H9 (cell line): Measurements from ENCODE around the gene KCNJ14. TPM values are rescaled to one million over a fixed set of nuclear protein-coding genes. Genes with fewer than 3 reads are reported as not detected.

Experiments
- DNase-seq: peaks from one replicate; pipeline ENCODE4 v3.0.0-alpha.2; 2017
- H2AFZ ChIP-seq: one replicate; pipeline ENCODE4 v1.6.1; 2013; ENCODE audit warnings: mild to moderate bottlenecking, low read length, control low read depth, moderate library complexity
- H2AK5ac ChIP-seq: 2 replicates; pipeline ENCODE4 v1.6.1; 2013; ENCODE audit warnings: low read length, control low read depth, mixed read lengths; ENCODE audit not compliant: insufficient read length
- H2BK120ac ChIP-seq: one replicate; pipeline ENCODE4 v1.6.1; 2013; ENCODE audit warnings: low read depth, mild to moderate bottlenecking, low read length, control low read depth, inconsistent platforms; ENCODE audit not compliant: poor library complexity, severe bottlenecking
- H2BK12ac ChIP-seq: 2 replicates; pipeline ENCODE4 v1.6.1; 2013; ENCODE audit warnings: low read length, control low read depth, mixed read lengths, low read depth; ENCODE audit not compliant: insufficient read length
- H2BK15ac ChIP-seq: 2 replicates; pipeline ENCODE4 v1.6.1; 2013; ENCODE audit warnings: low read depth, low read length, control low read depth
- H2BK20ac ChIP-seq: one replicate; pipeline ENCODE4 v1.6.1; 2013; ENCODE audit warnings: low read depth, mild to moderate bottlenecking, low read length, control low read depth, inconsistent platforms; ENCODE audit not compliant: poor library complexity, severe bottlenecking
- H2BK5ac ChIP-seq: 2 replicates; pipeline ENCODE4 v1.6.1; 2013; ENCODE audit warnings: low read length, control low read depth, mixed read lengths; ENCODE audit not compliant: insufficient read length
- H3K14ac ChIP-seq: 2 replicates; pipeline ENCODE4 v1.6.1; 2013; ENCODE audit warnings: low read length, control low read depth; ENCODE audit not compliant: insufficient read depth
- H3K18ac ChIP-seq: 2 replicates; pipeline ENCODE4 v1.6.1; 2013; ENCODE audit warnings: low read depth, mild to moderate bottlenecking, mixed read lengths, low read length, control low read depth; ENCODE audit not compliant: insufficient read length
- H3K23ac ChIP-seq: 2 replicates; pipeline ENCODE4 v1.6.1; 2013; ENCODE audit warnings: low read length, control low read depth, mixed read lengths, low read depth; ENCODE audit not compliant: insufficient read length
- H3K23me2 ChIP-seq: 2 replicates; pipeline ENCODE4 v1.6.1; 2013; ENCODE audit warnings: low read depth, mild to moderate bottlenecking, mixed read lengths, low read length, control low read depth; ENCODE audit not compliant: insufficient read length, poor library complexity, severe bottlenecking
- H3K27ac ChIP-seq: 2 replicates; pipeline ENCODE4 v1.5.1; 2013; ENCODE audit warnings: low read length, control low read depth, mixed read lengths, low read depth; ENCODE audit not compliant: insufficient read length
- H3K27me3 ChIP-seq: 2 replicates; pipeline ENCODE4 v1.6.1; 2013; ENCODE audit warnings: low read length, control low read depth, inconsistent platforms; ENCODE audit not compliant: insufficient read depth
- H3K4ac ChIP-seq: 2 replicates; pipeline ENCODE4 v1.6.1; 2013; ENCODE audit warnings: low read depth, mild to moderate bottlenecking, control low read depth, inconsistent platforms, low read length, moderate library complexity
- H3K4me1 ChIP-seq: 2 replicates; pipeline ENCODE4 v1.6.1; 2013; ENCODE audit warnings: low read length, control low read depth, inconsistent platforms; ENCODE audit not compliant: insufficient read depth
- H3K4me2 ChIP-seq: 2 replicates; pipeline ENCODE4 v1.6.1; 2013; ENCODE audit warnings: low read length, control low read depth, mixed read lengths; ENCODE audit not compliant: insufficient read length, insufficient read depth
- H3K56ac ChIP-seq: 2 replicates; pipeline ENCODE4 v1.6.1; 2013; ENCODE audit warnings: low read depth, mild to moderate bottlenecking, mixed read lengths, low read length, control low read depth; ENCODE audit not compliant: insufficient read length
- H3K79me1 ChIP-seq: 2 replicates; pipeline ENCODE4 v1.6.1; 2013; ENCODE audit warnings: low read depth, mild to moderate bottlenecking, moderate library complexity, low read length, control low read depth, inconsistent platforms; ENCODE audit not compliant: insufficient read depth, poor library complexity, severe bottlenecking
- H3K79me2 ChIP-seq: 2 replicates; pipeline ENCODE4 v1.6.1; 2013; ENCODE audit warnings: low read length, control low read depth, inconsistent platforms; ENCODE audit not compliant: insufficient read depth
- H3K9ac ChIP-seq: 2 replicates; pipeline ENCODE4 v1.6.1; 2013; ENCODE audit warnings: low read length, control low read depth, mixed read lengths; ENCODE audit not compliant: insufficient read length; ENCODE audit errors: extremely low read depth
- H3K9me3 ChIP-seq: one replicate; pipeline ENCODE4 v1.6.1; 2013; ENCODE audit warnings: low read depth, low read length, inconsistent platforms; ENCODE audit not compliant: control insufficient read depth
- H3T11ph ChIP-seq: one replicate; pipeline ENCODE4 v1.6.1; 2013; ENCODE audit warnings: mild to moderate bottlenecking, low read length, control low read depth, inconsistent platforms
- H4K20me1 ChIP-seq: one replicate; pipeline ENCODE4 v1.6.1; 2013; ENCODE audit not compliant: control insufficient read depth, insufficient read length, insufficient read depth
- H4K5ac ChIP-seq: 2 replicates; pipeline ENCODE4 v1.6.1; 2013; ENCODE audit warnings: low read depth, mild to moderate bottlenecking, mixed read lengths, low read length, control low read depth; ENCODE audit not compliant: insufficient read length
- H4K8ac ChIP-seq: replicated peaks from 2 replicates; pipeline ENCODE4 v1.6.1; 2013; ENCODE audit warnings: low read length, control low read depth, mixed read lengths, low read depth; ENCODE audit not compliant: insufficient read length
- H4K91ac ChIP-seq: 2 replicates; pipeline ENCODE4 v1.6.1; 2013; ENCODE audit warnings: low read depth, mild to moderate bottlenecking, moderate library complexity, mixed read lengths, low read length, control low read depth; ENCODE audit not compliant: insufficient read length
- H3K27ac Mint-ChIP-seq, 3 experiments: 2 replicates in 2 of 3; 3 replicates in 1 of 3; pipeline ENCODE4 v1.8.0; 2020 to 2021; ENCODE audit warnings: mixed read lengths in 3 of 3, mild to moderate bottlenecking in 1 of 3, moderate library complexity in 1 of 3
- H3K27me3 Mint-ChIP-seq: 2 replicates; pipeline ENCODE4 v1.8.0; 2021; ENCODE audit warnings: low read depth, mild to moderate bottlenecking, moderate library complexity, mixed read lengths
- H3K36me3 Mint-ChIP-seq, 3 experiments: 2 replicates in 2 of 3; 3 replicates in 1 of 3; pipeline ENCODE4 v1.8.0; 2020 to 2021; ENCODE audit warnings: low read depth in 3 of 3, mixed read lengths in 3 of 3; ENCODE audit not compliant: insufficient read depth in 1 of 3
- H3K4me1 Mint-ChIP-seq, 2 experiments: 2 replicates each; pipeline ENCODE4 v1.8.0; 2020; ENCODE audit warnings: mixed read lengths in 2 of 2
- H3K4me3 Mint-ChIP-seq, 2 experiments: 2 replicates in 1 of 2; 3 replicates in 1 of 2; pipeline ENCODE4 v1.8.0; 2020 to 2021; ENCODE audit warnings: mild to moderate bottlenecking in 2 of 2, mixed read lengths in 2 of 2, moderate library complexity in 1 of 2
- H3K9me3 Mint-ChIP-seq, 2 experiments: 2 replicates in 1 of 2; 3 replicates in 1 of 2; pipeline ENCODE4 v1.8.0; 2020; ENCODE audit warnings: mild to moderate bottlenecking in 2 of 2, mixed read lengths in 2 of 2, moderate library complexity in 1 of 2
- CTCF ChIP-seq: fragments of 200-600 bp; sonication (generic); conservative IDR thresholded peaks from 3 replicates; pipeline ENCODE4 v1.8.0; 2021; ENCODE audit warnings: antibody characterized with exemption, mild to moderate bottlenecking
- WGBS: extraction: QIAGEN DNeasy Blood & Tissue Kit; methylation state at CpG from one replicate; pipeline ENCODE4 v1.1.7; 2013; ENCODE audit warnings: missing lambda C conversion rate, low lambda C conversion rate, mixed read lengths; ENCODE audit not compliant: insufficient read length; ENCODE audit errors: extremely low coverage; 5-methylcytosine and 5-hydroxymethylcytosine counted together
- total RNA-seq: library from RNA; stranded (reverse); gene quantifications from 2 replicates; pipeline ENCODE4 v1.2.1, GENCODE V29; 2021

The KCNJ14 gene
- total RNA-seq, 1 experiment from 2014 or later, result 1.2 TPM

- no peaks in the 10 kb centered on the region for H4K20me1 ChIP-seq
- peaks cover 8% of the 10 kb centered on the region for H3K23me2 ChIP-seq
- no peak overlapping the region for H2BK5ac ChIP-seq
- Mint-ChIP-seq H3K27ac (no peak overlapping the region), H3K4me3 (no peak overlapping the region), H3K27me3 (no peaks in the 10 kb centered on the region), H3K9me3 (no peaks in the 10 kb centered on the region), H3K4me1 (peaks cover 3 to 4% of the 10 kb centered on the region in 2 experiments; a peak in 3 of 4 replicates), H3K36me3 (peaks cover 43 to 86% (median 72%) of the 10 kb centered on the region in 3 experiments)
- no peaks in the 10 kb centered on the region for H3K9me3 ChIP-seq
- no peak overlapping the region for H3T11ph ChIP-seq
- no peak overlapping the region for H4K8ac ChIP-seq
- no peak overlapping the region for H3K23ac ChIP-seq
- no peak overlapping the region for H2BK15ac ChIP-seq
- H3K18ac ChIP-seq, result no peak overlapping the region
- H3K27ac ChIP-seq, result no peak overlapping the region
- no peak overlapping the region for H4K5ac ChIP-seq
- H3K79me2 ChIP-seq, result 0 out of 2 replicates have a peak, but pooled peaks cover 2% of the 10 kb centered on the region
- no peak overlapping the region for H2AFZ ChIP-seq
- no peak overlapping the region for H3K14ac ChIP-seq
- H2AK5ac ChIP-seq, result no peak overlapping the region
- WGBS, result no CpG with 5 or more reads among the region's 23 CpGs
- no peak overlapping the region for H3K4ac ChIP-seq
- DNase-seq, result no peak
- H3K9ac ChIP-seq, result no peak overlapping the region
- H2BK20ac ChIP-seq, result no peak overlapping the region
- no peak overlapping the region for H2BK120ac ChIP-seq
- peaks cover 3% of the 10 kb centered on the region for H3K79me1 ChIP-seq
- no peak overlapping the region for H4K91ac ChIP-seq
- no peaks in the 10 kb centered on the region for H3K27me3 ChIP-seq
- no peak for TF ChIP-seq CTCF
- H3K4me1 ChIP-seq, result peaks cover 2% of the 10 kb centered on the region; the same call in 1 of the 2 replicates
- no peak overlapping the region for H3K56ac ChIP-seq
- H2BK12ac ChIP-seq, result no peak overlapping the region
- H3K4me2 ChIP-seq, result no peak overlapping the region
These were observed 4.9 kb upstream of the KCNJ14 start for GRCh38 chr19:48450441-48450840.
